PC-3 (cell line): ENCODE measurements around the gene ADAMTSL1. TPM values are rescaled to one million over a fixed set of nuclear protein-coding genes. Genes with fewer than 3 reads are reported as not detected.

Experiments
- ATAC-seq: fragments of 200-7000 bp; cut with Tn5 transposase; 2 replicates; pipeline ENCODE4 v1.9.1; 2020; ENCODE audit warnings: mild to moderate bottlenecking, moderate library complexity
- BruUV-seq: library from RNA; stranded (reverse); fragments of 400-500 nt; replicated peaks from 2 replicates; lab custom pipeline; 2021; lab: Mats Ljungman, UMichigan
- CTCF ChIA-PET: fragments of 300-600 bp; sonication (Branson Sonifier 250); formaldehyde crosslinking; loops from one replicate; lab custom pipeline; 2022; ENCODE audit warnings: antibody characterized with exemption; lab: Charles Lee
- POLR2A ChIA-PET: fragments of 300-600 bp; sonication (Branson Sonifier 250); formaldehyde crosslinking; loops from one replicate; lab custom pipeline; 2022; ENCODE audit warnings: antibody characterized with exemption; ENCODE audit not compliant: unreplicated experiment; lab: Charles Lee
- DNase-seq: peaks from one replicate; pipeline ENCODE4 v3.0.0-alpha.2; 2015
- H2AFZ ChIP-seq: fragments of 300-600 bp; sonication (generic); 2 replicates; pipeline ENCODE4 v1.6.0; 2016; ENCODE audit warnings: antibody characterized with exemption, low read length
- H3F3A ChIP-seq: fragments of 300-600 bp; sonication (generic); one replicate; pipeline ENCODE4 v1.6.0; 2017; ENCODE audit warnings: antibody characterized with exemption, low read length, control low read depth, mild to moderate bottlenecking; ENCODE audit not compliant: unreplicated experiment
- H3K27ac ChIP-seq: fragments of 300-600 bp; sonication (generic); 2 replicates; pipeline ENCODE4 v1.5.1; 2016; ENCODE audit warnings: mild to moderate bottlenecking, low read length
- H3K27me3 ChIP-seq: fragments of 300-600 bp; sonication (generic); 2 replicates; pipeline ENCODE4 v1.6.1; 2016; ENCODE audit warnings: low read length, mixed read lengths
- H3K36me3 ChIP-seq: fragments of 300-600 bp; sonication (generic); 2 replicates; pipeline ENCODE4 v1.6.1; 2016; ENCODE audit warnings: low read depth, mixed run types, low read length, mixed read lengths
- H3K4me1 ChIP-seq: fragments of 300-600 bp; sonication (generic); 2 replicates; pipeline ENCODE4 v1.5.1; 2016; ENCODE audit warnings: low read length; ENCODE audit not compliant: insufficient read depth
- H3K4me2 ChIP-seq: fragments of 300-600 bp; sonication (generic); 2 replicates; pipeline ENCODE4 v1.6.0; 2016; ENCODE audit warnings: low read length
- H3K4me3 ChIP-seq: fragments of 300-600 bp; sonication (generic); 2 replicates; pipeline ENCODE4 v1.5.1; 2016; ENCODE audit warnings: mild to moderate bottlenecking, low read length, mixed read lengths
- H3K79me2 ChIP-seq: fragments of 300-600 bp; sonication (generic); 2 replicates; pipeline ENCODE4 v1.6.1; 2017; ENCODE audit warnings: low read length, mixed read lengths
- H3K9ac ChIP-seq: fragments of 300-600 bp; sonication (generic); 2 replicates; pipeline ENCODE4 v1.6.0; 2016; ENCODE audit warnings: mild to moderate bottlenecking, low read length
- H3K9me2 ChIP-seq: fragments of 300-600 bp; sonication (generic); replicated peaks from 2 replicates; pipeline ENCODE4 v1.6.1; 2016; ENCODE audit warnings: mixed run types, low read length, mixed read lengths
- H3K9me3 ChIP-seq: fragments of 300-600 bp; sonication (generic); 2 replicates; pipeline ENCODE4 v1.6.1; 2016; ENCODE audit warnings: low read length, mixed read lengths
- H4K20me1 ChIP-seq: fragments of 300-600 bp; sonication (generic); 2 replicates; pipeline ENCODE4 v1.6.1; 2016; ENCODE audit warnings: low read length, mixed read lengths
- EZH2 ChIP-seq: fragments of 300-600 bp; sonication (generic); IDR thresholded peaks from one replicate; pipeline ENCODE4 v1.6.1; 2017; ENCODE audit warnings: antibody characterized with exemption, mild to moderate bottlenecking, low read length; ENCODE audit not compliant: unreplicated experiment
- EZH2phosphoT487 ChIP-seq: fragments of 300-600 bp; sonication (generic); IDR thresholded peaks from 2 replicates; pipeline ENCODE4 v1.6.1; 2018; ENCODE audit warnings: mild to moderate bottlenecking, antibody characterized with exemption, low read length, borderline replicate concordance
- intact Hi-C: fragments of 100-400 bp; cut with micrococcal nuclease; formaldehyde crosslinking; loops from 2 replicates; pipeline ENCODE4 v1.9.0; 2023
- total RNA-seq: library from RNA; depleted of rRNA; stranded (reverse); fragments of >200 nt; gene quantifications from 2 replicates; pipeline ENCODE4 v1.2.3, GENCODE V29; 2014
- TF ChIP-seq, protein P1 (sequence below): fragments of 300-600 bp; sonication (generic); conservative IDR thresholded peaks from 2 replicates; pipeline ENCODE4 v1.5.1; 2017; ENCODE audit warnings: antibody characterized with exemption, low read depth, mild to moderate bottlenecking, low read length

Gene ADAMTSL1
- total RNA-seq, 1 experiment from 2014 or later: 0.26 TPM

DNA sequence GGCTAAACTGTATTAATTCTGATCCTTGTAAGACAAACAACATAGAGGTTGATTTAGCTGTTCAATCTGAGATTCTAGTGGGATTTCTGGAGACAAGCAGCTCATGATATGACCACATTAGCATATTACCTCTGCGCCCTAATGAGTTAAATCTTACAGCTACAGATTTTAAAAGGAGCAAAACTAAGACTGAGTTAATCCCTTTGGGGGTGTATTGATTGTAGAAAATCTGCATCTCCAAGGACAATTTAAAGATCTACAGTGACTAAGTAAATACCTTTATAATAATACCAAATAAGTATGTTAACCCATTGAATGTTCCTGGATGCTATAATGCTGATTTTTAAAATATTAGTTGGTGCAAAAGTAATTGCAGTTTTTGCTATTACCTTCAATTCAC lies 33.2 kb downstream of the ADAMTSL1 start:
- ChIA-PET CTCF (no interaction called here), POLR2A (no interaction called here)
- no peaks in the 10 kb centered on the region for H3K9me3 ChIP-seq
- H3K9me2 ChIP-seq: no peaks in the 10 kb centered on the region
- intact Hi-C loops: no loop called here
- no peak overlapping the region for H2AFZ ChIP-seq
- BruUV-seq: no TSS peak
- no peaks in the 10 kb centered on the region for H3K36me3 ChIP-seq
- H3K79me2 ChIP-seq: no peaks in the 10 kb centered on the region
- H3F3A ChIP-seq: no peaks in the 10 kb centered on the region
- H3K4me1 ChIP-seq: no peaks in the 10 kb centered on the region
- H3K4me3 ChIP-seq: no peak overlapping the region
- H4K20me1 ChIP-seq: no peaks in the 10 kb centered on the region
- TF ChIP-seq EZH2phosphoT487 (no peak), EZH2 (no peak)
- TF ChIP-seq, protein P1, sequence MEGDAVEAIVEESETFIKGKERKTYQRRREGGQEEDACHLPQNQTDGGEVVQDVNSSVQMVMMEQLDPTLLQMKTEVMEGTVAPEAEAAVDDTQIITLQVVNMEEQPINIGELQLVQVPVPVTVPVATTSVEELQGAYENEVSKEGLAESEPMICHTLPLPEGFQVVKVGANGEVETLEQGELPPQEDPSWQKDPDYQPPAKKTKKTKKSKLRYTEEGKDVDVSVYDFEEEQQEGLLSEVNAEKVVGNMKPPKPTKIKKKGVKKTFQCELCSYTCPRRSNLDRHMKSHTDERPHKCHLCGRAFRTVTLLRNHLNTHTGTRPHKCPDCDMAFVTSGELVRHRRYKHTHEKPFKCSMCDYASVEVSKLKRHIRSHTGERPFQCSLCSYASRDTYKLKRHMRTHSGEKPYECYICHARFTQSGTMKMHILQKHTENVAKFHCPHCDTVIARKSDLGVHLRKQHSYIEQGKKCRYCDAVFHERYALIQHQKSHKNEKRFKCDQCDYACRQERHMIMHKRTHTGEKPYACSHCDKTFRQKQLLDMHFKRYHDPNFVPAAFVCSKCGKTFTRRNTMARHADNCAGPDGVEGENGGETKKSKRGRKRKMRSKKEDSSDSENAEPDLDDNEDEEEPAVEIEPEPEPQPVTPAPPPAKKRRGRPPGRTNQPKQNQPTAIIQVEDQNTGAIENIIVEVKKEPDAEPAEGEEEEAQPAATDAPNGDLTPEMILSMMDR: no peak
- no peak overlapping the region for H3K27ac ChIP-seq
- no peak for ATAC-seq
- no peak overlapping the region for H3K9ac ChIP-seq
- no peaks in the 10 kb centered on the region for H3K27me3 ChIP-seq
- DNase-seq: no peak
- no peak overlapping the region for H3K4me2 ChIP-seq

DNA sequence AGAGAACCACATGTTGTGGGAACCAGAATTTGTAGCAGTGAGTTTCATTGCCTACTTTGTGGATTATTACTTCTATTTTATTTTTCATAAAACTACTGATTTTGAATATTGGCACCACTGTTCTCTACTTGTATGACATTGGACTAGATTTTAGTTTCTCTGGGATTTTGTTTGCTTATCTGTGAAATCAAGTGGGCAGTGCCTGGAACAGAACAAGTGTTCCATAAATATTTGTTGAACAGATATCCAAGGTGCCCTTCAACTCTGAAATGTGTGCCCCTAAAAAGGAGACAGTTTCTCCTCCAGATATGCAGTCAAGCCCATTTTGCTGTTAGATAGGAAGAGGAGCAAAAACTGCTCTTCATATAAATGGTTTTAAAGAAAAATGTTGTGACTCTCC lies 42.6 kb downstream of the ADAMTSL1 start:
- Histone ChIP-seq H3K4me3 (no peak overlapping the region), H4K20me1 (no peaks in the 10 kb centered on the region), H3K9me3 (no peaks in the 10 kb centered on the region), H3F3A (no peaks in the 10 kb centered on the region), H3K9ac (no peak overlapping the region), H3K4me1 (no peaks in the 10 kb centered on the region), H2AFZ (no peak overlapping the region), H3K36me3 (no peaks in the 10 kb centered on the region), H3K27me3 (no peaks in the 10 kb centered on the region), H3K27ac (no peak overlapping the region), H3K9me2 (no peaks in the 10 kb centered on the region), H3K79me2 (no peaks in the 10 kb centered on the region), H3K4me2 (no peak overlapping the region)
- TF ChIP-seq, protein P1: no peak
- ChIA-PET POLR2A (no interaction called here), CTCF (no interaction called here)
- ATAC-seq (no peak), DNase-seq (no peak)
- BruUV-seq: no TSS peak
- intact Hi-C loops: no loop called here

DNA sequence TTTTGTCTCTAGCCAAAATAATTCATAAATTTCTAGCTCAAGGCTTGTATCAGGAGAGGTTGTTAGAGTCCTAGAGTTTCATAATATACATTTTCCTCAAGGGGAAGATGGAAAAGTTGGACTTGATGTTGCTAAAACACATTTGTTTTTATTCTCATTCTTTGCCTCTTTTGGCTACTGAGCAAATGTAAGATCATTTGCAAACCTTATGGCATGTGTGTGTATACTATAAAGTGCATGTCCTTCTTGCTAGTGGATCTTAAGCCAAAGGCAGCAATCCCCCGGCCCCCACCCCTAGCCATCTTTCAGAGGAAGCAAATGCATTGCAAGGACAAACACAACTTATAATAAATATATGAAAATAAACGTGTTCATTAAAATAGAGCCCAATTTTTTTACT lies 43.0 kb downstream of the ADAMTSL1 start:
- Histone ChIP-seq H3K36me3 (no peaks in the 10 kb centered on the region), H3K9me3 (no peaks in the 10 kb centered on the region), H2AFZ (no peak overlapping the region), H3K79me2 (no peaks in the 10 kb centered on the region), H3K4me3 (no peak overlapping the region), H3K4me2 (no peak overlapping the region), H3K27ac (no peak overlapping the region), H3K9me2 (no peaks in the 10 kb centered on the region), H4K20me1 (no peaks in the 10 kb centered on the region), H3K4me1 (no peaks in the 10 kb centered on the region), H3F3A (no peaks in the 10 kb centered on the region), H3K27me3 (no peaks in the 10 kb centered on the region), H3K9ac (no peak overlapping the region)
- DNase-seq (no peak), ATAC-seq (no peak)
- intact Hi-C loops: no loop called here
- ChIA-PET POLR2A (no interaction called here), CTCF (no interaction called here)
- TF ChIP-seq, protein P1: no peak
- TF ChIP-seq EZH2phosphoT487: no peak
- TF ChIP-seq EZH2: no peak
- no TSS peak for BruUV-seq
